ENCODE results near the gene RRP1. TPM values are rescaled to one million over a fixed set of nuclear protein-coding genes. Genes with fewer than 3 reads are reported as not detected.

Gene RRP1
- total RNA-seq, 2 donors from 2014 or later = 5.7 to 10.0 TPM

DNA sequence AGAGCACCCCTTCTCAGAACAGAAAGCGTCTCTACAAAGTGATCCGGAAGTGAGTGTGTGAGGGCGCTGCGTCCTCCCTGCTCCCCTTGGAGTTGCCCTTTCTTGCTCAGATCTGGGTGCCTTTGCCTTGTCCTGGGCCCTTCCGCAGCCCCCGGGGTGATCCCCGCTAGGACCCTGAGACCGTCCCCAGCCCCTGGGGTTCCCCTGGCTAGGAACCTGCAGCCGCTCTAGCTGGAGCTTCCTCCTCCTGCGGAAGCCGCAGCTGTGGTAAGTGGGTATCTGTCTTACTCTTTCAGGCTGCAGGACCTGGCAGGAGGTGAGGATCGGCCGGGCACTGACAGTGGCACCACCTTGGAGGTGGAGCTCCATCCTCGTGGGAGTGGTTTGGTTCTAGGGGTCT, 11.2 kb downstream of the RRP1 start:
- H3K9me3 ChIP-seq = no peaks in the 10 kb centered on the region
- DNase-seq (ENCODE audit: low spot score) = no peak
- TF ChIP-seq, protein P1, sequence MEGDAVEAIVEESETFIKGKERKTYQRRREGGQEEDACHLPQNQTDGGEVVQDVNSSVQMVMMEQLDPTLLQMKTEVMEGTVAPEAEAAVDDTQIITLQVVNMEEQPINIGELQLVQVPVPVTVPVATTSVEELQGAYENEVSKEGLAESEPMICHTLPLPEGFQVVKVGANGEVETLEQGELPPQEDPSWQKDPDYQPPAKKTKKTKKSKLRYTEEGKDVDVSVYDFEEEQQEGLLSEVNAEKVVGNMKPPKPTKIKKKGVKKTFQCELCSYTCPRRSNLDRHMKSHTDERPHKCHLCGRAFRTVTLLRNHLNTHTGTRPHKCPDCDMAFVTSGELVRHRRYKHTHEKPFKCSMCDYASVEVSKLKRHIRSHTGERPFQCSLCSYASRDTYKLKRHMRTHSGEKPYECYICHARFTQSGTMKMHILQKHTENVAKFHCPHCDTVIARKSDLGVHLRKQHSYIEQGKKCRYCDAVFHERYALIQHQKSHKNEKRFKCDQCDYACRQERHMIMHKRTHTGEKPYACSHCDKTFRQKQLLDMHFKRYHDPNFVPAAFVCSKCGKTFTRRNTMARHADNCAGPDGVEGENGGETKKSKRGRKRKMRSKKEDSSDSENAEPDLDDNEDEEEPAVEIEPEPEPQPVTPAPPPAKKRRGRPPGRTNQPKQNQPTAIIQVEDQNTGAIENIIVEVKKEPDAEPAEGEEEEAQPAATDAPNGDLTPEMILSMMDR (IDR thresholded peaks at IDR 0.05) = no peak
- no peaks in the 10 kb centered on the region for H3K4me1 ChIP-seq
- peaks cover 78% of the 10 kb centered on the region for H3K36me3 ChIP-seq
- H3K27ac ChIP-seq = no peak overlapping the region
- no peak overlapping the region for H3K4me3 ChIP-seq
- no peaks in the 10 kb centered on the region for H3K27me3 ChIP-seq

DNA sequence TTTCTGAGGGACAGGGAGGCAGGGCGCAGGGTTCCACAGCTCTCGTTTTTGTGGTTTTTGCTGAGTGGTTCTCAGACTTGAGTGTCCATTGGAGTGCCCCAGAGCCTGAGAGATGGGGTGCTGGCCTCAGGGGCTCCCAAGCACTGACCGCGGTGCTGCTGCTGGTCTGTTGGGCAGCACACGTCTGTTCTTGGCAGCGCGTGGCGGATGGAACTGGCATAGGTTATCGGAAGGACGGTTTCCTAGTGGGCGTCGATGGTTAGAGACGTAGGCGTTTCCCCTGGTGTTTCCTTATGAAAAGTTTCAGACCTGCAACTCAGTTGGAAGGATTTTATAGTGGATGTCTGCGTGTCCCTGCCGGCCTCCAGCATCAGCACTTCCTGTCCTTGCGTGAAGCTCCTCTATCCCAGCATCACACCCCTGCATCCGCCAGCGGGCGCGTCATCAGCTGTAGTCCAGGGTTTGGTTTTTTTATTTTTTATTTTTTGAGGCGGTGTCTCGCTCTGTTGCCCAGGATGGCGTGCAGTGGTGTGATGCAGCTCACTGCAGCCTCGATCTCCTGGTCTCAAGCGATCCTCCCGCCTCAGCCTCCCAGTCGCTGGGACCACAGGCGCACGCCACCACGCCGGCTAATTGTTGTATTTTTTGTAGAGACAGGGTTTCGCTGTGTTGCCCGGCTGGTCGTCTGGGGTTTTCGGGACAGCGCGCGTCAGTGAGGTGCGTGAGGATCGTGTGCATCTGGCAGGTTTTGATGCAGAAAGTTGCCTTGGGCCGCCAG, 11.8 kb downstream of the RRP1 start:
- H3K9me3 ChIP-seq = no peaks in the 10 kb centered on the region
- no peak overlapping the region for H3K4me3 ChIP-seq
- no peak overlapping the region for H3K27ac ChIP-seq
- peaks cover 73% of the 10 kb centered on the region for H3K36me3 ChIP-seq
- TF ChIP-seq, protein P1 (IDR thresholded peaks at IDR 0.05) = no peak
- no peaks in the 10 kb centered on the region for H3K4me1 ChIP-seq
- H3K27me3 ChIP-seq = no peaks in the 10 kb centered on the region
- DNase-seq (ENCODE audit: low spot score) = no peak

- TF ChIP-seq, protein P1 (IDR thresholded peaks at IDR 0.05) = no peak
- peaks cover 57% of the 10 kb centered on the region for H3K36me3 ChIP-seq
- no peak overlapping the region for H3K27ac ChIP-seq
- DNase-seq (ENCODE audit: low spot score) = no peak
- no peaks in the 10 kb centered on the region for H3K27me3 ChIP-seq
- no peaks in the 10 kb centered on the region for H3K4me1 ChIP-seq
- H3K4me3 ChIP-seq = no peak overlapping the region
- H3K9me3 ChIP-seq = no peaks in the 10 kb centered on the region
Measured at GRCh38 chr21:43802713-43803313, 13.4 kb downstream of the RRP1 start.

GRCh38 chr21:43803558-43804300, 14.4 kb downstream of the RRP1 start:
- Histone ChIP-seq H3K27me3 (no peaks in the 10 kb centered on the region), H3K36me3 (peaks cover 48% of the 10 kb centered on the region), H3K4me3 (no peak overlapping the region), H3K27ac (no peak overlapping the region), H3K4me1 (no peaks in the 10 kb centered on the region), H3K9me3 (no peaks in the 10 kb centered on the region)
- TF ChIP-seq, protein P1 (IDR thresholded peaks at IDR 0.05) = no peak
- no peak for DNase-seq (ENCODE audit: low spot score)

- Histone ChIP-seq H3K36me3 (peaks cover 34% of the 10 kb centered on the region), H3K9me3 (no peaks in the 10 kb centered on the region), H3K27me3 (no peaks in the 10 kb centered on the region), H3K27ac (no peak overlapping the region), H3K4me1 (no peaks in the 10 kb centered on the region), H3K4me3 (no peak overlapping the region)
- TF ChIP-seq, protein P1 (IDR thresholded peaks at IDR 0.05) = no peak
- no peak for DNase-seq (ENCODE audit: low spot score)
Measured at GRCh38 chr21:43805275-43805800, 16.0 kb downstream of the RRP1 start.
